Type B pancreatic cell (in vitro differentiated cells): Measurements from ENCODE around the gene DPF3. TPM values are rescaled to one million over a fixed set of nuclear protein-coding genes. Genes with fewer than 3 reads are reported as not detected.

ENCODE experiments used
- DNase-seq: peaks from one replicate; pipeline ENCODE4 v3.0.0; 2021; ENCODE audit warnings: mixed read lengths; ENCODE audit not compliant: unreplicated experiment; ENCODE audit errors: extremely low spot score
- H3K27ac Mint-ChIP-seq: 2 replicates; pipeline ENCODE4 v1.8.0; 2021; ENCODE audit warnings: mild to moderate bottlenecking, mixed read lengths
- H3K27me3 Mint-ChIP-seq: 2 replicates; pipeline ENCODE4 v1.8.0; 2021; ENCODE audit warnings: mixed read lengths
- H3K36me3 Mint-ChIP-seq: 2 replicates; pipeline ENCODE4 v1.8.0; 2021; ENCODE audit warnings: mixed read lengths
- H3K4me1 Mint-ChIP-seq: one replicate; pipeline ENCODE4 v1.8.0; 2021; ENCODE audit warnings: mixed read lengths; ENCODE audit not compliant: unreplicated experiment
- H3K4me3 Mint-ChIP-seq: 2 replicates; pipeline ENCODE4 v1.8.0; 2021; ENCODE audit warnings: mild to moderate bottlenecking, mixed read lengths
- H3K9me3 Mint-ChIP-seq: 2 replicates; pipeline ENCODE4 v1.8.0; 2021; ENCODE audit warnings: mixed read lengths
- CTCF ChIP-seq: fragments of 200-600 bp; sonication (generic); conservative IDR thresholded peaks from 2 replicates; pipeline ENCODE4 v1.5.0; 2021; ENCODE audit warnings: antibody characterized with exemption, mild to moderate bottlenecking
- total RNA-seq: library from RNA; stranded (reverse); gene quantifications from 2 replicates; pipeline ENCODE4 v1.2.1, GENCODE V29; 2021; ENCODE audit warnings: low replicate concordance

DPF3 gene
- total RNA-seq, 1 donor from 2014 or later: 4.5 TPM

GRCh38 chr14:72889366-72889765, 4.5 kb downstream of the DPF3 start:
- no peak overlapping the region for H3K4me3 Mint-ChIP-seq
- no peak for DNase-seq
- peaks cover 72% of the 10 kb centered on the region for H3K27me3 Mint-ChIP-seq
- H3K36me3 Mint-ChIP-seq: no peaks in the 10 kb centered on the region
- no peak overlapping the region for H3K27ac Mint-ChIP-seq
- no peaks in the 10 kb centered on the region for H3K9me3 Mint-ChIP-seq
- H3K4me1 Mint-ChIP-seq: peaks cover 4% of the 10 kb centered on the region
- no peak for TF ChIP-seq CTCF

- H3K4me1 Mint-ChIP-seq: peaks cover 4% of the 10 kb centered on the region
- no peak for TF ChIP-seq CTCF
- H3K4me3 Mint-ChIP-seq: no peak overlapping the region
- DNase-seq: no peak
- no peaks in the 10 kb centered on the region for H3K9me3 Mint-ChIP-seq
- no peaks in the 10 kb centered on the region for H3K36me3 Mint-ChIP-seq
- peaks cover 66% of the 10 kb centered on the region for H3K27me3 Mint-ChIP-seq
- H3K27ac Mint-ChIP-seq: no peak overlapping the region
Observed at GRCh38 chr14:72888636-72889201, 5.2 kb downstream of the DPF3 start.

- no peak for TF ChIP-seq CTCF
- no peak for DNase-seq
- Mint-ChIP-seq H3K4me3 (no peak overlapping the region), H3K36me3 (no peaks in the 10 kb centered on the region), H3K27ac (no peak overlapping the region), H3K4me1 (peaks cover 4% of the 10 kb centered on the region), H3K27me3 (peaks cover 64% of the 10 kb centered on the region), H3K9me3 (no peaks in the 10 kb centered on the region)
Observed at GRCh38 chr14:72888192-72888591, 5.7 kb downstream of the DPF3 start.

GRCh38 chr14:72887514-72887913, 6.4 kb downstream of the DPF3 start:
- no peaks in the 10 kb centered on the region for H3K36me3 Mint-ChIP-seq
- no peak overlapping the region for H3K27ac Mint-ChIP-seq
- H3K9me3 Mint-ChIP-seq: no peaks in the 10 kb centered on the region
- peaks cover 61% of the 10 kb centered on the region for H3K27me3 Mint-ChIP-seq
- no peak for DNase-seq
- no peak overlapping the region for H3K4me3 Mint-ChIP-seq
- H3K4me1 Mint-ChIP-seq: peaks cover 9% of the 10 kb centered on the region
- TF ChIP-seq CTCF: no peak

- Mint-ChIP-seq H3K36me3 (no peaks in the 10 kb centered on the region), H3K27me3 (peaks cover 45% of the 10 kb centered on the region), H3K9me3 (no peaks in the 10 kb centered on the region), H3K4me3 (no peak overlapping the region), H3K4me1 (peaks cover 20% of the 10 kb centered on the region), H3K27ac (no peak overlapping the region)
- TF ChIP-seq CTCF: no peak
- DNase-seq: no peak
Observed at GRCh38 chr14:72884386-72884785, 9.5 kb downstream of the DPF3 start.

- Mint-ChIP-seq H3K27me3 (peaks cover 40% of the 10 kb centered on the region), H3K9me3 (no peaks in the 10 kb centered on the region), H3K36me3 (no peaks in the 10 kb centered on the region), H3K27ac (no peak overlapping the region), H3K4me3 (no peak overlapping the region), H3K4me1 (peaks cover 20% of the 10 kb centered on the region)
- no peak for TF ChIP-seq CTCF
- no peak for DNase-seq
Observed at GRCh38 chr14:72883961-72884360, 9.9 kb downstream of the DPF3 start.
